Measurements from ENCODE around the gene UBR2. TPM values are rescaled to one million over a fixed set of nuclear protein-coding genes. Genes with fewer than 3 reads are reported as not detected.

UBR2 gene
- total and polyA plus RNA-seq, 9 of the 15 experiments (the other 6 are each of a cell fraction or from before 2014, with no cell fraction given), result 9.1 to 38.9 (median 23.4) TPM

GRCh38 chr6:42547407-42548329 lies 16.2 kb upstream of the UBR2 start (continued):
- TF ChIP-seq RERE (CRISPR knock-in tag; IDR thresholded peaks at IDR 0.05; ENCODE audit: borderline replicate concordance) (no peak), ZBTB26 (CRISPR knock-in tag; IDR thresholded peaks at IDR 0.05) (0 out of 2 replicates have a peak, but pooled peaks have one; percentile 50), HBP1 (CRISPR knock-in tag; IDR thresholded peaks at IDR 0.05) (no peak), ZBTB17 (CRISPR knock-in tag; IDR thresholded peaks at IDR 0.05) (peak; percentile 18; the same call in 1 of the 2 replicates), USF1 (CRISPR knock-in tag; IDR thresholded peaks at IDR 0.05) (peak; percentile 56; the same call in 1 of the 2 replicates), BRCA1 (IDR thresholded peaks at IDR 0.05) (no peak), BRCA1 (CRISPR knock-in tag; IDR thresholded peaks at IDR 0.05) (no peak), FOXA3 (CRISPR knock-in tag; conservative IDR thresholded peaks at IDR 0.05 in 1 of 2, IDR thresholded peaks at IDR 0.05 in 1 of 2) (no peak), EZH2 (IDR thresholded peaks at IDR 0.05; ENCODE audit: borderline replicate concordance, low read depth, low read length) (no peak), NRF1 (conservative IDR thresholded peaks at IDR 0.05 in 1 of 2, IDR thresholded peaks at IDR 0.05 in 1 of 2) (0 out of 4 replicates have a peak, but pooled peaks of 1 of the 2 experiments have one; percentile 23), CLOCK (CRISPR knock-in tag; IDR thresholded peaks at IDR 0.05; ENCODE audit: borderline replicate concordance) (no peak), RUNX1 (IDR thresholded peaks at IDR 0.05; ENCODE audit: low read depth) (no peak)
